Measurements from ENCODE around the gene FAM20C. TPM values are rescaled to one million over a fixed set of nuclear protein-coding genes. Genes with fewer than 3 reads are reported as not detected.

Gene FAM20C
- total RNA-seq, 1 donor from 2014 or later, result 119 TPM

- DNase-seq (ENCODE audit: low read depth), result peak; percentile 75
Observed at GRCh38 chr7:226281-226895, 34.0 kb downstream of the FAM20C start.

GRCh38 chr7:227926-228325 is 35.6 kb downstream of the FAM20C start:
- no peak for DNase-seq (ENCODE audit: low read depth)

- DNase-seq (ENCODE audit: low read depth), result no peak
Observed at GRCh38 chr7:228610-229009, 36.2 kb downstream of the FAM20C start.

- peak; percentile 78 for DNase-seq (ENCODE audit: low read depth)
Observed at GRCh38 chr7:229184-229964, 37.0 kb downstream of the FAM20C start.

GRCh38 chr7:230274-230673 is 37.9 kb downstream of the FAM20C start:
- no peak for DNase-seq (ENCODE audit: low read depth)

- DNase-seq (ENCODE audit: low read depth), result no peak
Observed at GRCh38 chr7:231030-231857, 38.9 kb downstream of the FAM20C start.

- DNase-seq (ENCODE audit: low read depth), result no peak
Observed at GRCh38 chr7:231858-232246, 39.5 kb downstream of the FAM20C start.

GRCh38 chr7:232410-233248 is 40.3 kb downstream of the FAM20C start:
- DNase-seq (ENCODE audit: low read depth), result no peak

- DNase-seq (ENCODE audit: low read depth), result no peak
Observed at GRCh38 chr7:233249-234035, 41.1 kb downstream of the FAM20C start.

- DNase-seq (ENCODE audit: low read depth), result no peak
Observed at GRCh38 chr7:234051-234707, 41.8 kb downstream of the FAM20C start.

- peak; percentile 47 for DNase-seq (ENCODE audit: low read depth)
Observed at GRCh38 chr7:234708-235553, 42.6 kb downstream of the FAM20C start.

GRCh38 chr7:235576-236395 is 43.4 kb downstream of the FAM20C start:
- DNase-seq (ENCODE audit: low read depth), result no peak

- DNase-seq (ENCODE audit: low read depth), result no peak
Observed at GRCh38 chr7:236967-237366, 44.6 kb downstream of the FAM20C start.

- DNase-seq (ENCODE audit: low read depth), result no peak
Observed at GRCh38 chr7:237385-237784, 45.0 kb downstream of the FAM20C start.

- no peak for DNase-seq (ENCODE audit: low read depth)
Observed at GRCh38 chr7:240146-240676, 47.8 kb downstream of the FAM20C start.

- peak; percentile 63 for DNase-seq (ENCODE audit: low read depth)
Observed at GRCh38 chr7:240887-241421, 48.6 kb downstream of the FAM20C start.

- DNase-seq (ENCODE audit: low read depth), result no peak
Observed at GRCh38 chr7:241513-241912, 49.1 kb downstream of the FAM20C start.
